ENCODE results near the gene IL16. TPM values are rescaled to one million over a fixed set of nuclear protein-coding genes. Genes with fewer than 3 reads are reported as not detected.

Gene IL16
- polyA plus RNA-seq (not detected in 2 replicates), polyA minus RNA-seq (not detected in 2 replicates)

DNA sequence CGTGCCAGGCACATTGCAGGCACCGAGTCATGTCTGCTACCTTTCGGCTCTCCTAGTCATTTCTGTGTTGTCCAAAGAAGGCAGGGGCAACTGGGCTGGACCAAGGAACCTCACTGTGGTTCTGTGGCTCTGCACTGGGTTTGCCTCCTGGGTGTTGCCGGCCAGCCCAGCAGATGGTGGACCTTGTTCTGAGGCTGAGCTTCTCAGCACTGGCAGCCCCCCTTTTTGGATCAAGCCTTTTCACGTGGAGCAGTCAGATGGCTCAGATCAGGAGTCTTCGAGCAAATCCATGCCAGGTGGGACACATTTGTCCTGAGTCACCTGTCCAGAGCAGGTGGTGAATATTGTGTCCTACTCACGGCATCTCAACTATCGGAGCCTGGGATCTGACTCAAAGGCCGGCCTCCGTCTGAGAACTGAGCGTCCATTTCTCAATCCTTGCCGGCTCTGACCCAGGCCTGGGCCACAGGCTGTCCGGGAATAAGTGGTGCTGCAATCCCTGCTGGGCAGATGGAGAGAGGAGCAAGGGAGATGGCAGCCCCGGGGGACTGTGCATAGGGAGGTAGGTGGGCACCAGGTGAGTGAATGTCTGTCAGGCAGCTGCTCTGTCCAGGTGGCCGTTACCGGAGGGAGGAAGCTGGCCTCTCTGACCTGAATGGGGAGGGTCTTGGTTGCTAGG lies at the start of gene IL16:
Gene IL16 (plus strand): TSS at position 304 of the 679 bp plus-strand sequence. CDS start 28,521 bp downstream, outside the sequence.
- no peaks in the 10 kb centered on the region for H3K27me3 ChIP-seq (ENCODE audit: insufficient read depth, low read depth, low read length)
- no peaks in the 10 kb centered on the region for H3K9me2 ChIP-seq (ENCODE audit: insufficient read depth, low read length)
- no peak within 1 kb of the TSS for H3K4me3 ChIP-seq (ENCODE audit: low read length)
- no peak within 1 kb of the TSS for H3K9ac ChIP-seq (ENCODE audit: low read length)
- no peaks in the 10 kb centered on the region for H3F3A ChIP-seq (ENCODE audit: insufficient read depth, low read length, poor library complexity, severe bottlenecking)
- H3K9me3 ChIP-seq (ENCODE audit: low read length): no peaks in the 10 kb centered on the region
- H4K20me1 ChIP-seq (ENCODE audit: insufficient read depth): no peaks in the 10 kb centered on the region
- TF ChIP-seq RAD21 (conservative IDR thresholded peaks at IDR 0.05): no peak
- no peak for TF ChIP-seq MXI1 (conservative IDR thresholded peaks at IDR 0.05; ENCODE audit: poor library complexity, severe bottlenecking)
- TF ChIP-seq SMC3 (conservative IDR thresholded peaks at IDR 0.05; ENCODE audit: poor library complexity): no peak
- TF ChIP-seq EZH2 (IDR thresholded peaks at IDR 0.05; ENCODE audit: borderline replicate concordance, insufficient read depth, low read length, poor library complexity, severe bottlenecking): no peak
- TF ChIP-seq, protein P1, sequence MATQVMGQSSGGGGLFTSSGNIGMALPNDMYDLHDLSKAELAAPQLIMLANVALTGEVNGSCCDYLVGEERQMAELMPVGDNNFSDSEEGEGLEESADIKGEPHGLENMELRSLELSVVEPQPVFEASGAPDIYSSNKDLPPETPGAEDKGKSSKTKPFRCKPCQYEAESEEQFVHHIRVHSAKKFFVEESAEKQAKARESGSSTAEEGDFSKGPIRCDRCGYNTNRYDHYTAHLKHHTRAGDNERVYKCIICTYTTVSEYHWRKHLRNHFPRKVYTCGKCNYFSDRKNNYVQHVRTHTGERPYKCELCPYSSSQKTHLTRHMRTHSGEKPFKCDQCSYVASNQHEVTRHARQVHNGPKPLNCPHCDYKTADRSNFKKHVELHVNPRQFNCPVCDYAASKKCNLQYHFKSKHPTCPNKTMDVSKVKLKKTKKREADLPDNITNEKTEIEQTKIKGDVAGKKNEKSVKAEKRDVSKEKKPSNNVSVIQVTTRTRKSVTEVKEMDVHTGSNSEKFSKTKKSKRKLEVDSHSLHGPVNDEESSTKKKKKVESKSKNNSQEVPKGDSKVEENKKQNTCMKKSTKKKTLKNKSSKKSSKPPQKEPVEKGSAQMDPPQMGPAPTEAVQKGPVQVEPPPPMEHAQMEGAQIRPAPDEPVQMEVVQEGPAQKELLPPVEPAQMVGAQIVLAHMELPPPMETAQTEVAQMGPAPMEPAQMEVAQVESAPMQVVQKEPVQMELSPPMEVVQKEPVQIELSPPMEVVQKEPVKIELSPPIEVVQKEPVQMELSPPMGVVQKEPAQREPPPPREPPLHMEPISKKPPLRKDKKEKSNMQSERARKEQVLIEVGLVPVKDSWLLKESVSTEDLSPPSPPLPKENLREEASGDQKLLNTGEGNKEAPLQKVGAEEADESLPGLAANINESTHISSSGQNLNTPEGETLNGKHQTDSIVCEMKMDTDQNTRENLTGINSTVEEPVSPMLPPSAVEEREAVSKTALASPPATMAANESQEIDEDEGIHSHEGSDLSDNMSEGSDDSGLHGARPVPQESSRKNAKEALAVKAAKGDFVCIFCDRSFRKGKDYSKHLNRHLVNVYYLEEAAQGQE (IDR thresholded peaks at IDR 0.05; ENCODE audit: borderline replicate concordance): no peak
- no peak for TF ChIP-seq TAF1 (IDR thresholded peaks at IDR 0.05; ENCODE audit: low read depth)
- TF ChIP-seq, protein P2, sequence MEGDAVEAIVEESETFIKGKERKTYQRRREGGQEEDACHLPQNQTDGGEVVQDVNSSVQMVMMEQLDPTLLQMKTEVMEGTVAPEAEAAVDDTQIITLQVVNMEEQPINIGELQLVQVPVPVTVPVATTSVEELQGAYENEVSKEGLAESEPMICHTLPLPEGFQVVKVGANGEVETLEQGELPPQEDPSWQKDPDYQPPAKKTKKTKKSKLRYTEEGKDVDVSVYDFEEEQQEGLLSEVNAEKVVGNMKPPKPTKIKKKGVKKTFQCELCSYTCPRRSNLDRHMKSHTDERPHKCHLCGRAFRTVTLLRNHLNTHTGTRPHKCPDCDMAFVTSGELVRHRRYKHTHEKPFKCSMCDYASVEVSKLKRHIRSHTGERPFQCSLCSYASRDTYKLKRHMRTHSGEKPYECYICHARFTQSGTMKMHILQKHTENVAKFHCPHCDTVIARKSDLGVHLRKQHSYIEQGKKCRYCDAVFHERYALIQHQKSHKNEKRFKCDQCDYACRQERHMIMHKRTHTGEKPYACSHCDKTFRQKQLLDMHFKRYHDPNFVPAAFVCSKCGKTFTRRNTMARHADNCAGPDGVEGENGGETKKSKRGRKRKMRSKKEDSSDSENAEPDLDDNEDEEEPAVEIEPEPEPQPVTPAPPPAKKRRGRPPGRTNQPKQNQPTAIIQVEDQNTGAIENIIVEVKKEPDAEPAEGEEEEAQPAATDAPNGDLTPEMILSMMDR (IDR thresholded peaks at IDR 0.05; ENCODE audit: poor library complexity, severe bottlenecking): no peak
- no peak for TF ChIP-seq POLR2AphosphoS5 (IDR thresholded peaks at IDR 0.05)
- no peak for TF ChIP-seq EP300 (conservative IDR thresholded peaks at IDR 0.05; ENCODE audit: poor library complexity, severe bottlenecking)
- H3K36me3 ChIP-seq (ENCODE audit: insufficient read depth, low read length): no peaks in the 10 kb centered on the region
- no peaks in the 10 kb centered on the region for H3K79me2 ChIP-seq (replicated peaks; ENCODE audit: insufficient read depth, low read length)
- no peak within 1 kb of the TSS for H3K4me2 ChIP-seq (ENCODE audit: low read length)
- H3K27ac ChIP-seq (ENCODE audit: low read length): no peak within 1 kb of the TSS
- H2AFZ ChIP-seq (ENCODE audit: low read depth, low read length): no peak within 1 kb of the TSS

DNA sequence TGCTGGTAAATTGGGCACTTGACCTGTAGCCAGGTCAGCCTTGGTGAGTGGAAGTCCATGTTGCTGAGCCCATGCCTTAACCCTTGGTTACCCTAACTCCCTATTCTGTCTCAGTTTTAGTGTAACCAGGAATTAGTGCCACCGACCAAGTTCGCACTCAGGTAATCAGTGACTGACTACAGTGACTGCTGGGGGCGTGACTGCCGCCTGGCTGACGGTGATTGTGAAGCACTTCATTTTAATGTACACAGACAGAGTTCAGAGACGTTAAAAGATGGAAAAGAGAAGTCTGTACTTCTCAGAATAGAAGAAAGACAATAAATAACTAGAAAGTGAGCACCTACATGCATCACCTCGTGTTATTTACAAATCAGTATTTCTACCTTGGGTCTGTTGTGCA lies 45.3 kb upstream of the IL16 start:
- TF ChIP-seq MXI1 (conservative IDR thresholded peaks at IDR 0.05; ENCODE audit: poor library complexity, severe bottlenecking) (no peak), EP300 (conservative IDR thresholded peaks at IDR 0.05; ENCODE audit: poor library complexity, severe bottlenecking) (no peak)
- no peak overlapping the region for H2AFZ ChIP-seq (ENCODE audit: low read depth, low read length)

More for the DNA sequence above, 45.3 kb upstream of the IL16 start:
- Histone ChIP-seq H3K9ac (ENCODE audit: low read length) (no peak overlapping the region), H3K9me2 (ENCODE audit: insufficient read depth, low read length) (no peaks in the 10 kb centered on the region), H3K36me3 (ENCODE audit: insufficient read depth, low read length) (no peaks in the 10 kb centered on the region), H3K4me3 (ENCODE audit: low read length) (no peak overlapping the region), H3K4me2 (ENCODE audit: low read length) (no peak overlapping the region), H3F3A (ENCODE audit: insufficient read depth, low read length, poor library complexity, severe bottlenecking) (no peaks in the 10 kb centered on the region), H3K27ac (ENCODE audit: low read length) (no peak overlapping the region), H3K79me2 (replicated peaks; ENCODE audit: insufficient read depth, low read length) (no peaks in the 10 kb centered on the region), H3K9me3 (ENCODE audit: low read length) (no peaks in the 10 kb centered on the region), H4K20me1 (ENCODE audit: insufficient read depth) (no peaks in the 10 kb centered on the region), H3K27me3 (ENCODE audit: insufficient read depth, low read depth, low read length) (no peaks in the 10 kb centered on the region)

Measured in neural cell (in vitro differentiated cells).